T-cell (primary cell): ENCODE data around the gene KANSL1. TPM values are rescaled to one million over a fixed set of nuclear protein-coding genes. Genes with fewer than 3 reads are reported as not detected.
A peak's percentile ranks its signal among the peaks of the same experiment; 100 is the strongest.

Experiments
- ATAC-seq, 4 experiments: fragments of 200-7000 bp in 3 of 4; fragments of 150-1000 bp in 1 of 4; cut with Tn5 transposase; replicated peaks in 1 of 4; 1 replicate in 3 of 4; 2 replicates in 1 of 4; pipeline ENCODE4 v1.10.0; 2021; ENCODE audit warnings: moderate library complexity in 3 of 4, mild to moderate bottlenecking in 2 of 4, moderate number of reproducible peaks in 1 of 4
- CTCF ChIA-PET, 2 donors: fragments of 300-600 bp; sonication (Branson Sonifier 250); formaldehyde crosslinking; loops; one replicate each; lab custom pipeline; 2022; ENCODE audit warnings: antibody characterized with exemption in 2 of 2; lab: Charles Lee
- POLR2A ChIA-PET, 2 donors: fragments of 300-600 bp; sonication (Branson Sonifier 250); formaldehyde crosslinking; loops; one replicate each; lab custom pipeline; 2022; ENCODE audit warnings: antibody characterized with exemption in 2 of 2; lab: Charles Lee
- DNase-seq, 35 experiments: peaks; one replicate each; pipeline versions ENCODE4 v3.0.0 to v3.0.0-alpha.2; 2013 to 2023
- H3K27ac ChIP-seq: one replicate; pipeline ENCODE4 v1.5.1; 2013; ENCODE audit warnings: low read length
- H3K27me3 ChIP-seq, 2 experiments: replicated peaks in 1 of 2; 1 replicate in 1 of 2; 2 replicates in 1 of 2; pipeline versions ENCODE4 v1.6.1 to v1.7.0; 2013; ENCODE audit warnings: low read length in 1 of 2, mixed read lengths in 1 of 2; ENCODE audit not compliant: control insufficient read depth in 2 of 2, insufficient read depth in 2 of 2; ENCODE audit errors: extremely low read depth in 1 of 2
- H3K36me3 ChIP-seq, 2 donors: 1 replicate in 1 of 2; 2 replicates in 1 of 2; pipeline versions ENCODE4 v1.6.1 to v1.7.0; 2013; ENCODE audit warnings: low read length in 1 of 2; ENCODE audit not compliant: control insufficient read depth in 2 of 2, insufficient read depth in 1 of 2; ENCODE audit errors: extremely low read depth in 1 of 2
- H3K4me1 ChIP-seq, 2 experiments: 1 replicate in 1 of 2; 2 replicates in 1 of 2; pipeline versions ENCODE4 v1.6.1 to v1.7.0; 2013; ENCODE audit warnings: low read length in 2 of 2, mixed read lengths in 1 of 2; ENCODE audit not compliant: insufficient read depth in 2 of 2, control insufficient read depth in 1 of 2; ENCODE audit errors: extremely low read depth in 1 of 2
- H3K4me3 ChIP-seq, 2 donors: 1 replicate in 1 of 2; 2 replicates in 1 of 2; pipeline versions ENCODE4 v1.5.1 to v1.7.0; 2013; ENCODE audit warnings: mild to moderate bottlenecking in 2 of 2, low read length in 1 of 2, moderate library complexity in 1 of 2; ENCODE audit not compliant: control insufficient read depth in 1 of 2; ENCODE audit errors: extremely low read depth in 1 of 2
- H3K9me3 ChIP-seq: 2 replicates; pipeline ENCODE4 v1.7.0; 2013
- H3K27ac Mint-ChIP-seq, 2 donors: one replicate each; pipeline ENCODE4 v1.8.0; 2020 to 2021; ENCODE audit warnings: mild to moderate bottlenecking in 2 of 2, mixed read lengths in 2 of 2
- H3K27me3 Mint-ChIP-seq, 2 donors: one replicate each; pipeline ENCODE4 v1.8.0; 2021 to 2022; ENCODE audit warnings: mixed read lengths in 2 of 2
- H3K36me3 Mint-ChIP-seq: one replicate; pipeline ENCODE4 v1.8.0; 2021; ENCODE audit warnings: mixed read lengths
- H3K4me1 Mint-ChIP-seq, 3 donors: one replicate each; pipeline ENCODE4 v1.8.0; 2020 to 2022; ENCODE audit warnings: mixed read lengths in 3 of 3, mild to moderate bottlenecking in 1 of 3
- H3K4me3 Mint-ChIP-seq, 3 donors: one replicate each; pipeline ENCODE4 v1.8.0; 2020 to 2022; ENCODE audit warnings: mild to moderate bottlenecking in 3 of 3, mixed read lengths in 3 of 3, moderate library complexity in 3 of 3
- H3K9me3 Mint-ChIP-seq, 3 donors: one replicate each; pipeline ENCODE4 v1.8.0; 2020 to 2022; ENCODE audit warnings: mixed read lengths in 3 of 3
- WGBS: methylation state at CpG from one replicate; pipeline ENCODE4 v1.1.5; 2013; ENCODE audit warnings: missing lambda C conversion rate; ENCODE audit not compliant: insufficient coverage; 5-methylcytosine and 5-hydroxymethylcytosine counted together
- total RNA-seq, 35 experiments: library from RNA in 6 of 35; stranded (reverse) in 6 of 35; fragments of 120-200 nt in 1 of 35; gene quantifications; one replicate each; pipeline versions ENCODE4 v1.2.1 to v1.2.4 and lab custom pipeline; 2013 to 2026

KANSL1 gene
- total RNA-seq, 5 donors from 2014 or later (not counting 1 experiment from before 2014, with no cell fraction given) = 113 to 301 (median 160) TPM

- no peak for ATAC-seq
- H3K27me3 Mint-ChIP-seq = no peaks in the 10 kb centered on the region
- H3K27ac Mint-ChIP-seq = peak overlapping the region in 1 of 2 donors; percentile 23
- WGBS = 100% methylated on average over 1 of the region's 4 CpGs
- H3K4me3 Mint-ChIP-seq = peak overlapping the region in 1 of 3 donors; percentile 13
- CTCF ChIA-PET = no interaction called here
- no peak overlapping the region for H3K4me3 ChIP-seq
- H3K9me3 Mint-ChIP-seq = no peaks in the 10 kb centered on the region
- H3K36me3 ChIP-seq = peaks cover 0 to 2% of the 10 kb centered on the region in 2 donors
- H3K27ac ChIP-seq = no peak overlapping the region
- peaks cover 24% of the 10 kb centered on the region for H3K36me3 Mint-ChIP-seq
- no peak for DNase-seq
- no peaks in the 10 kb centered on the region for H3K9me3 ChIP-seq
- no peaks in the 10 kb centered on the region for H3K27me3 ChIP-seq
- H3K4me1 ChIP-seq = peaks cover 35 to 41% of the 10 kb centered on the region in 2 experiments
- POLR2A ChIA-PET = interaction anchor here in 1 of 2 donors (0.6 kb wide), 1 partner anchor 10 kb away, joined by 3 read pairs; no protein-coding TSS in a partner anchor
- peaks cover 96 to 98% (median 96%) of the 10 kb centered on the region in 3 donors for H3K4me1 Mint-ChIP-seq
Measured at GRCh38 chr17:46135126-46135812, 58.0 kb downstream of the KANSL1 start.

DNA sequence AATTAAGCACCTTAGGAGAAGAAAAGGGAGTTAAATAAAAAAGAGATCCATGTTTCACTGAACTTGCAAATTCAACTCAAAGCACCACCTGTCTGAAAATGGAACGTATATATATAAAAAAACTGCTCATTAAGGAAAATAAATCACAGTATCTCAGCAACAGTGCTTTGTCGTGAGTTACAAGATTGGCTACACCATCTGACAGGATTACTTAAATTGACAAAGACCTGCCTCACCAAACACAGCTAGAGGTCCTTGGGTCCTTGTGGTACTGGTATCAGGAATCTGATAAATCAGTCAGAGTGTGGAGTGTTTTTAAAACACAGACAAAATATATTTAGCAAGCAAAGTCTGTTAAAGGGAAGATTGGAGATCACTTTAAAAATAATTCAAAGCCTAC lies 63.9 kb downstream of the KANSL1 start:
- peaks cover 28 to 40% of the 10 kb centered on the region in 2 experiments for H3K4me1 ChIP-seq
- CTCF ChIA-PET = interaction anchor here in 1 of 2 donors (1.2 kb wide), 1 partner anchor 25 kb away, joined by 3 read pairs; no protein-coding TSS in a partner anchor
- H3K4me3 Mint-ChIP-seq = peak overlapping the region in 1 of 3 donors; percentile 17

DNA sequence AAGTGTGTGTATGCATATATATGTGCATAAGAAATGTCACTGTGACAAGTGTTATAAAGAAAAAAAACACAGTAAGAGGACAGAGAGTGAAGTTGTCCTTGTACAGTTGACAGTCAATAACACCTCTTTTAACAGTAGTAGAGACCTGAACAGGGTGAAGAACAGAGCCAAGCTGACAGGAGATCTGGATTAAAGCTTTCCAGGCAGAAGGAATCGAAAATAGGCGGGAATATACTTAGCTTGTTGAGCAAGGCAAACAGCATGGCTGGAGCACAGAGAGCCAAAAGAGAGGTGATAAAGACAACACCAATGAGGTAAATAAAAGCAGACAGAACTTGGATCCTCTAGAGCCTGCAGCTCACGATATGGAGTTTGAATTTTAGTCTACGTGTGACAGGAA lies 64.8 kb downstream of the KANSL1 start:
- Histone ChIP-seq H3K27me3 (no peaks in the 10 kb centered on the region), H3K36me3 (peaks cover 0 to 5% of the 10 kb centered on the region in 2 donors), H3K4me1 (peaks cover 31 to 48% of the 10 kb centered on the region in 2 experiments), H3K27ac (no peak overlapping the region), H3K9me3 (no peaks in the 10 kb centered on the region), H3K4me3 (no peak overlapping the region)
- DNase-seq (no peak), ATAC-seq (no peak)
- H3K9me3 Mint-ChIP-seq = no peaks in the 10 kb centered on the region
- CTCF ChIA-PET = interaction anchor here in 1 of 2 donors (1.2 kb wide), 1 partner anchor 26 kb away, joined by 3 read pairs; no protein-coding TSS in a partner anchor
- peaks cover 69 to 95% (median 95%) of the 10 kb centered on the region in 3 donors for H3K4me1 Mint-ChIP-seq
- POLR2A ChIA-PET = no interaction called here
- peak overlapping the region; percentile 0 to 17 (median 11) for H3K4me3 Mint-ChIP-seq
- H3K27me3 Mint-ChIP-seq = no peaks in the 10 kb centered on the region
- peaks cover 22% of the 10 kb centered on the region for H3K36me3 Mint-ChIP-seq
- WGBS = 72% methylated on average over 3 of the region's 4 CpGs
- peak overlapping the region; percentile 17 to 66 for H3K27ac Mint-ChIP-seq

More for the DNA sequence above, 63.9 kb downstream of the KANSL1 start:
- Histone ChIP-seq H3K27me3 (no peaks in the 10 kb centered on the region), H3K36me3 (peaks cover 0 to 2% of the 10 kb centered on the region in 2 donors), H3K27ac (no peak overlapping the region), H3K9me3 (no peaks in the 10 kb centered on the region), H3K4me3 (no peak overlapping the region)
- 100% methylated on average over 1 of the region's 2 CpGs for WGBS
- Mint-ChIP-seq H3K9me3 (no peaks in the 10 kb centered on the region), H3K27me3 (no peaks in the 10 kb centered on the region), H3K27ac (no peak overlapping the region), H3K4me1 (peaks cover 72 to 94% (median 94%) of the 10 kb centered on the region in 3 donors), H3K36me3 (peaks cover 26% of the 10 kb centered on the region)
- POLR2A ChIA-PET = interaction anchor here in 1 of 2 donors (0.5 kb wide), 1 partner anchor 60 kb away, joined by 5 read pairs; no protein-coding TSS in a partner anchor
- DNase-seq (no peak), ATAC-seq (no peak)

DNA sequence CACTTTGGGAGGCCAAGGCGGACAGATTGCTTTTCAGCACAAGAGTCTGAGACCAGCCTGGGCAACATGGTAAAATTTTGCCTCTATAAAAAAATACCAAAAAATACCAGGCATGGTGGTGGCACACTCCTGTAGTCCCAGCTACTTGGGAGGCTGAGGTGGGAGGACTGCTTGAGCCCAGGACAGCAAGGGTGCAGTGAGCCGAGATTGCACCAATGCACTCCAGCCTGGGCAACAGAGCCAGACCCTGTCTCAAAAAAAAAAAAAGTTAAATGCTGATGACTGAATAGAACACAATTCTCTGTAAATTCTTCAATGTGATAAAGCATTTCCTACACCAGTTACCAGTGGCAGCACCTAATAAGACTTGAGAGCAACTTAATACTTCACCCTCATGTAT lies 65.7 kb downstream of the KANSL1 start:
- Histone ChIP-seq H3K27me3 (no peaks in the 10 kb centered on the region), H3K27ac (no peak overlapping the region), H3K9me3 (no peaks in the 10 kb centered on the region), H3K4me1 (peaks cover 38 to 51% of the 10 kb centered on the region in 2 experiments), H3K36me3 (peaks cover 0 to 5% of the 10 kb centered on the region in 2 donors), H3K4me3 (no peak overlapping the region)
- peaks cover 16% of the 10 kb centered on the region for H3K36me3 Mint-ChIP-seq
- DNase-seq (no peak), ATAC-seq (no peak)
- POLR2A ChIA-PET = no interaction called here
- H3K27ac Mint-ChIP-seq = peak overlapping the region in 1 of 2 donors; percentile 17
- peak overlapping the region in 1 of 3 donors; percentile 17 for H3K4me3 Mint-ChIP-seq
- CTCF ChIA-PET = interaction anchor here in 1 of 2 donors (1.1 kb wide), 1 partner anchor 18 kb away, joined by 3 read pairs; no protein-coding TSS in a partner anchor
- H3K9me3 Mint-ChIP-seq = no peaks in the 10 kb centered on the region
- peaks cover 65 to 95% (median 94%) of the 10 kb centered on the region in 3 donors for H3K4me1 Mint-ChIP-seq
- WGBS = 100% methylated on average over 1 of the region's 2 CpGs
- no peaks in the 10 kb centered on the region for H3K27me3 Mint-ChIP-seq

DNA sequence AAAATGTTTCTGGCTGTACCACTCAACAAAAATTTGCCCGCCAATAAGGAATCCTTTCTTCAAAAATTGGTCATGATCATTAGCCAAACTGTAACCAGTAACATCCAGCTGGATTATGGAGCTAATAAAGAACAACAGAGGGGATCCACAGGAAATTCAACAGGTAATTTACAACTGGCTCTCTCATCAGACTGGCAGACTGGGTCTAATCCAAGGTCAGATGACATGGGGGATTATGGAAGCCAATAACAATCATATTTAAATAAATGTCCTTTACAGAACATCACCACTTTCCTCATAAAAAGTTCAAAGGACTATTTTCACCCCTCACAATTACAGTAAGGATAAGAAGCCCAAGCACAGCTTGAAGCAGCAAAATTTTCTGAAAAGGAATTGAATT lies 66.4 kb downstream of the KANSL1 start:
- ATAC-seq (no peak), DNase-seq (no peak)
- Histone ChIP-seq H3K36me3 (peaks cover 0 to 3% of the 10 kb centered on the region in 2 donors), H3K4me3 (no peak overlapping the region), H3K27ac (no peak overlapping the region), H3K9me3 (no peaks in the 10 kb centered on the region), H3K4me1 (peaks cover 39 to 47% of the 10 kb centered on the region in 2 experiments), H3K27me3 (no peaks in the 10 kb centered on the region)
- ChIA-PET POLR2A (no interaction called here), CTCF (interaction anchor here in 1 of 2 donors (0.6 to 1.1 kb wide), 3 partner anchors 10 to 91 kb away, joined by 3 to 4 read pairs (median 4); no protein-coding TSS in a partner anchor)
- Mint-ChIP-seq H3K27ac (peak overlapping the region in 1 of 2 donors; percentile 19), H3K4me1 (peaks cover 67 to 95% (median 94%) of the 10 kb centered on the region in 3 donors), H3K36me3 (peaks cover 12% of the 10 kb centered on the region), H3K9me3 (no peaks in the 10 kb centered on the region), H3K27me3 (no peaks in the 10 kb centered on the region), H3K4me3 (no peak overlapping the region)
- 100% methylated on average over 1 of the region's 1 CpG for WGBS

DNA sequence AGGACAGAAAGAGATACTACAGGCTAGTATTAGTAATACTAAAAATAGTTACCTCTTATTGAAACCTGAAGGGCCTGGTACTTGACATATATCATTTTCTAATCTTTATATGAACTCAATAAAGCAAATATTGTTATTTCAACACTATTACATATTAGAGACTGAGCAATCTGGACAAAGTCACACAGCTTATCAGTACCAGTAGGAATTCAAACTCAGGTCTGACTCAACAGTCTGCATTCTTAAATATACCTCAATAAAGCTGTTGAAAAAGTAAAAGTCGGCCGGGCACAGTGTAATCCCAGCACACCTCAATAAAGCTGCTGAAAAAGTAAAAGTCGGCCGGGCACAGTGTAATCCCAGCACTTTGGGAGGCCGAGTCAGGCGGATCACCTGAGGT lies 67.4 kb downstream of the KANSL1 start:
- DNase-seq (no peak), ATAC-seq (no peak)
- Mint-ChIP-seq H3K27me3 (no peaks in the 10 kb centered on the region), H3K4me1 (peaks cover 67 to 95% (median 94%) of the 10 kb centered on the region in 3 donors), H3K27ac (no peak overlapping the region), H3K4me3 (peak overlapping the region in 1 of 3 donors; percentile 12), H3K36me3 (peaks cover 17% of the 10 kb centered on the region), H3K9me3 (no peaks in the 10 kb centered on the region)
- no peaks in the 10 kb centered on the region for H3K27me3 ChIP-seq
- H3K36me3 ChIP-seq = peaks cover 0 to 3% of the 10 kb centered on the region in 2 donors
- no peaks in the 10 kb centered on the region for H3K9me3 ChIP-seq
- no peak overlapping the region for H3K27ac ChIP-seq
- ChIA-PET CTCF (no interaction called here), POLR2A (no interaction called here)
- WGBS = 96% methylated on average over 4 of the region's 6 CpGs
- peaks cover 33 to 47% of the 10 kb centered on the region in 2 experiments for H3K4me1 ChIP-seq
- H3K4me3 ChIP-seq = no peak overlapping the region
